ENCODE results near the gene LRRTM4.
"Not testable (repeated sequence)": the region's sequence is repeated elsewhere in the genome, so short reads cannot be mapped to it uniquely, and the experiment has no call there.

Gene LRRTM4

GRCh38 chr2:77193858-77194448 lies 328.2 kb downstream of the LRRTM4 start:
- Mint-ChIP-seq H3K27me3 (no peaks in the 10 kb centered on the region), H3K27ac (no peak overlapping the region), H3K36me3 (ENCODE audit: low read depth) (no peaks in the 10 kb centered on the region), H3K9me3 (peaks cover 11% of the 10 kb centered on the region), H3K4me3 (no peak overlapping the region), H3K4me1 (ENCODE audit: low read depth) (no peaks in the 10 kb centered on the region)
- no peak for DNase-seq

- Mint-ChIP-seq H3K9me3 (peaks cover 12% of the 10 kb centered on the region), H3K27me3 (no peaks in the 10 kb centered on the region), H3K27ac (no peak overlapping the region), H3K4me1 (ENCODE audit: low read depth) (no peaks in the 10 kb centered on the region), H3K36me3 (ENCODE audit: low read depth) (no peaks in the 10 kb centered on the region), H3K4me3 (no peak overlapping the region)
- DNase-seq = no peak
Observed at GRCh38 chr2:77192811-77193289, 329.3 kb downstream of the LRRTM4 start.

GRCh38 chr2:77191665-77192064 lies 330.5 kb downstream of the LRRTM4 start:
- Mint-ChIP-seq H3K27me3 (no peaks in the 10 kb centered on the region), H3K36me3 (ENCODE audit: low read depth) (no peaks in the 10 kb centered on the region), H3K4me1 (ENCODE audit: low read depth) (no peaks in the 10 kb centered on the region), H3K4me3 (no peak overlapping the region), H3K27ac (no peak overlapping the region), H3K9me3 (peaks cover 12% of the 10 kb centered on the region)
- DNase-seq = no peak

GRCh38 chr2:77190721-77191346 lies 331.3 kb downstream of the LRRTM4 start:
- Mint-ChIP-seq H3K4me1 (ENCODE audit: low read depth) (no peaks in the 10 kb centered on the region), H3K36me3 (ENCODE audit: low read depth) (no peaks in the 10 kb centered on the region), H3K27me3 (no peaks in the 10 kb centered on the region), H3K27ac (no peak overlapping the region), H3K9me3 (peaks cover 14% of the 10 kb centered on the region), H3K4me3 (no peak overlapping the region)
- no peak for DNase-seq

- Mint-ChIP-seq H3K36me3 (ENCODE audit: low read depth) (no peaks in the 10 kb centered on the region), H3K4me3 (no peak overlapping the region), H3K27me3 (no peaks in the 10 kb centered on the region), H3K27ac (no peak overlapping the region), H3K9me3 (peaks cover 30% of the 10 kb centered on the region), H3K4me1 (ENCODE audit: low read depth) (no peaks in the 10 kb centered on the region)
- no peak for DNase-seq
Observed at GRCh38 chr2:77185052-77185451, 337.1 kb downstream of the LRRTM4 start.

GRCh38 chr2:77179297-77179696 lies 342.9 kb downstream of the LRRTM4 start:
- no peak for DNase-seq
- Mint-ChIP-seq H3K27ac (no peak overlapping the region), H3K4me3 (no peak overlapping the region), H3K27me3 (no peaks in the 10 kb centered on the region), H3K4me1 (ENCODE audit: low read depth) (no peaks in the 10 kb centered on the region), H3K36me3 (ENCODE audit: low read depth) (no peaks in the 10 kb centered on the region), H3K9me3 (peaks cover 26% of the 10 kb centered on the region)

GRCh38 chr2:77175266-77175780 lies 346.9 kb downstream of the LRRTM4 start:
- H3K27me3 Mint-ChIP-seq; H3K36me3 Mint-ChIP-seq (ENCODE audit: low read depth); H3K27ac Mint-ChIP-seq; H3K4me1 Mint-ChIP-seq (ENCODE audit: low read depth); H3K4me3 Mint-ChIP-seq; DNase-seq: not testable (repeated sequence)
- peaks cover 14% of the 10 kb centered on the region for H3K9me3 Mint-ChIP-seq

- Mint-ChIP-seq H3K27me3 (no peaks in the 10 kb centered on the region), H3K4me1 (ENCODE audit: low read depth) (no peaks in the 10 kb centered on the region), H3K36me3 (ENCODE audit: low read depth) (no peaks in the 10 kb centered on the region), H3K9me3 (peaks cover 35% of the 10 kb centered on the region), H3K27ac (no peak overlapping the region), H3K4me3 (no peak overlapping the region)
- no peak for DNase-seq
Observed at GRCh38 chr2:77169426-77169825, 352.8 kb downstream of the LRRTM4 start.

GRCh38 chr2:77164021-77164420 lies 358.2 kb downstream of the LRRTM4 start:
- H3K4me1 Mint-ChIP-seq (ENCODE audit: low read depth); H3K4me3 Mint-ChIP-seq; H3K27me3 Mint-ChIP-seq; DNase-seq; H3K36me3 Mint-ChIP-seq (ENCODE audit: low read depth); H3K27ac Mint-ChIP-seq: not testable (repeated sequence)
- peaks cover 38% of the 10 kb centered on the region for H3K9me3 Mint-ChIP-seq

- Mint-ChIP-seq H3K9me3 (peaks cover 21% of the 10 kb centered on the region), H3K36me3 (ENCODE audit: low read depth) (no peaks in the 10 kb centered on the region), H3K4me1 (ENCODE audit: low read depth) (no peaks in the 10 kb centered on the region), H3K27me3 (no peaks in the 10 kb centered on the region), H3K4me3 (no peak overlapping the region), H3K27ac (no peak overlapping the region)
- no peak for DNase-seq
Observed at GRCh38 chr2:77161009-77161408, 361.2 kb downstream of the LRRTM4 start.

GRCh38 chr2:77156599-77156998 lies 365.6 kb downstream of the LRRTM4 start:
- Mint-ChIP-seq H3K27me3 (no peaks in the 10 kb centered on the region), H3K9me3 (peaks cover 16% of the 10 kb centered on the region), H3K36me3 (ENCODE audit: low read depth) (no peaks in the 10 kb centered on the region), H3K27ac (no peak overlapping the region), H3K4me3 (no peak overlapping the region), H3K4me1 (ENCODE audit: low read depth) (no peaks in the 10 kb centered on the region)
- no peak for DNase-seq

- H3K27me3 Mint-ChIP-seq = no peaks in the 10 kb centered on the region
- H3K36me3 Mint-ChIP-seq (ENCODE audit: low read depth) = no peaks in the 10 kb centered on the region
- DNase-seq = no peak
- no peak overlapping the region for H3K4me3 Mint-ChIP-seq
- H3K4me1 Mint-ChIP-seq (ENCODE audit: low read depth) = no peaks in the 10 kb centered on the region
- H3K27ac Mint-ChIP-seq = no peak overlapping the region
- H3K9me3 Mint-ChIP-seq = peaks cover 25% of the 10 kb centered on the region
Observed at GRCh38 chr2:77155511-77155910, 366.7 kb downstream of the LRRTM4 start.

- Mint-ChIP-seq H3K9me3 (peaks cover 25% of the 10 kb centered on the region), H3K27ac (no peak overlapping the region), H3K27me3 (no peaks in the 10 kb centered on the region), H3K36me3 (ENCODE audit: low read depth) (no peaks in the 10 kb centered on the region), H3K4me3 (no peak overlapping the region), H3K4me1 (ENCODE audit: low read depth) (no peaks in the 10 kb centered on the region)
- DNase-seq = no peak
Observed at GRCh38 chr2:77149565-77149964, 372.6 kb downstream of the LRRTM4 start.

GRCh38 chr2:77147153-77147552 lies 375.0 kb downstream of the LRRTM4 start:
- Mint-ChIP-seq H3K9me3 (peaks cover 28% of the 10 kb centered on the region), H3K36me3 (ENCODE audit: low read depth) (no peaks in the 10 kb centered on the region), H3K4me3 (no peak overlapping the region), H3K27me3 (no peaks in the 10 kb centered on the region), H3K4me1 (ENCODE audit: low read depth) (no peaks in the 10 kb centered on the region), H3K27ac (no peak overlapping the region)
- no peak for DNase-seq

- Mint-ChIP-seq H3K27me3 (no peaks in the 10 kb centered on the region), H3K9me3 (peaks cover 13% of the 10 kb centered on the region), H3K27ac (no peak overlapping the region), H3K4me3 (no peak overlapping the region), H3K36me3 (ENCODE audit: low read depth) (no peaks in the 10 kb centered on the region), H3K4me1 (ENCODE audit: low read depth) (no peaks in the 10 kb centered on the region)
- no peak for DNase-seq
Observed at GRCh38 chr2:77144772-77145171, 377.4 kb downstream of the LRRTM4 start.

Data from activated T-cell treated with anti-CD3 and anti-CD28 coated beads, Interleukin-2, amount 50 U/mL, for 24 hours (primary cell).